CD4-positive, alpha-beta T cell treated with Interleukin-2 at 100 ng/mL for 4 hours (primary cell): ENCODE measurements around the gene LTBP4.
"Not testable (repeated sequence)": the region's sequence is repeated elsewhere in the genome, so short reads cannot be mapped to it uniquely, and the experiment has no call there.

Source experiments
- DNase-seq: peaks from one replicate; pipeline ENCODE4 v3.0.0-alpha.2; 2020; ENCODE audit warnings: low spot score

Gene LTBP4

DNA sequence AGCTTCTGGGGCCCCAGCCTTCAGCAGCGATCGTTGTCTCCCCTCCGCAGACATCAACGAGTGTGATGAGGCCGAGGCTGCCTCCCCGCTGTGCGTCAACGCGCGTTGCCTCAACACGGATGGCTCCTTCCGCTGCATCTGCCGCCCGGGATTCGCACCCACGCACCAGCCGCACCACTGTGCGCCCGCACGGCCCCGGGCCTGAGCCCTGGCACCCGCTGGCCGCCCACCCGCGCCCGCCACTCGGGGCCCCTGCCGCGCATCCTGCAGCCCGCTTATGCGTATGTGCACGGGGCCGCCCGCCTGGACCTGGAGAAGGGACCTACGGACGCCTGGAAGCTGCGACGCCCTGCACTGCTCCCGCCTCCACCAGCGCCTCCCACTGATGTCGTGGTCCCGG lies 28.2 kb downstream of the LTBP4 start:
- DNase-seq: no peak

- DNase-seq: no peak
Observed at GRCh38 chr19:40630571-40631160, 29.5 kb downstream of the LTBP4 start.

- no peak for DNase-seq
Observed at GRCh38 chr19:40632311-40633036, 31.3 kb downstream of the LTBP4 start.

DNA sequence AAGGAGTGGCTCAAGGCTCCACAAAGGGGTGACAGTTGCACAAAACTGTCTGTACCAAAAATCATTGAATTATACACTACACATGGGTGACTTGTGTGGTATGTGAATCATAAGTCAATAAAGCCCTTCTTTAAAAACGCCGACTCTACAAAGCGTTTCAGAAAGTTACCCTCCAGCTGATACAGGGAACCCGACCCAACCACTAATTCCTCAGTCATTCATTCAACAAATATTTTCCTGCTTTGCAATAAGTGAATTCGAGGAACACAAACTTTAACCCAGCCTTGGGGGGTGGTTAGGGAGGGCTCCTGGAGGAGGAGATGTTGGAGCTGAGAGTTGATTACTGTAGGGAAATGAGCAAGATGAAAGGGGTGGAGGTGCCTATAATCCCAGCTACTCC lies 32.0 kb downstream of the LTBP4 start:
- no peak for DNase-seq

DNA sequence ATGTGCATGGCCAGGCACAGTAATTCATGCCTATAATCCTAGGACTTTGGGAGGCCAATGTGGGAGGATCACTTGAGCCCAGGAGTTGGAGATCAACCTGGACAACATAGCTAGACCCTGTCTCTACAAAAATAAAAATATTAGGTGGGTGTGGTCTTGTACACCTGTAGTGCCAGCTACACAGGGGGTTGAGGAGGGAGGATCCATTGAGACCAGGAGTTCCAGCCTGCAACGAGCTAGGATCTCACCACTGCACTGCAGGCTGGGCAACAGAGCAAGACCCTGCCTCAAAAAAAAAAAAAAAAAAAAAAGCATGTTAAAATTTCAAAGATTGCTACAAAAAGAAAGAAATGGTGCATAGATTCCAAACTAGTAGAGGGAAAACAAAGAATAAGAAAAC lies 37.2 kb downstream of the LTBP4 start:
- DNase-seq: no peak

GRCh38 chr19:40639638-40639982 lies 38.4 kb downstream of the LTBP4 start:
- no peak for DNase-seq

- DNase-seq: no peak
Observed at GRCh38 chr19:40640744-40641143, 39.6 kb downstream of the LTBP4 start.

GRCh38 chr19:40641281-40641680 lies 40.1 kb downstream of the LTBP4 start:
- no peak for DNase-seq

- DNase-seq: no peak
Observed at GRCh38 chr19:40642051-40642706, 41.0 kb downstream of the LTBP4 start.

DNA sequence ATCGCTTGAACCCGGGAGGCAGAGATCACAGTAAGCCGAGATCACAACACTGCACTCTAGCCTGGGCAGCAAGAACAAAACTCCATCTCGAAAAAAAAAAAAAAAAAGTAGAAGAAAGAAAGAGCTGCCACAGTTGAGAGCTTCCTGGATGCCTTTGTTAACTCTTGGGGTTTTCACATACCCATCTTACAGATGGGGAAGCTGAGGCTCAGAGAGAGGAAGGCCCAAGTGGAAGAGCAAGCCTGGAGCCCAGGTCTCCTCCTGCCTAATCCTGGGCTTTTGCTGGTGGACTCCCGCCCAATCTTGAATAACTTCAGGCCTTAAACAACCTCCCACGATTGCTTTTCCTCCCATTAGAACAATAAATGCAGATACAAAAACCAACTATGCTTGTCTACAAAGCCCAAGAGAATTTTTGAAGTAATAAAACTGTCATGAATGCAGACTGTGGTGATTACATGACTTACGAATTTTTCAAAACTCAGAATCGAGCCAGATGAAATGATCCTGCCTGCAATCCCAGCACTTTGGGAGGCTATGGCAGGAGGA lies 41.7 kb downstream of the LTBP4 start:
- no peak for DNase-seq

- no peak for DNase-seq
Observed at GRCh38 chr19:40646743-40647254, 45.6 kb downstream of the LTBP4 start.

DNA sequence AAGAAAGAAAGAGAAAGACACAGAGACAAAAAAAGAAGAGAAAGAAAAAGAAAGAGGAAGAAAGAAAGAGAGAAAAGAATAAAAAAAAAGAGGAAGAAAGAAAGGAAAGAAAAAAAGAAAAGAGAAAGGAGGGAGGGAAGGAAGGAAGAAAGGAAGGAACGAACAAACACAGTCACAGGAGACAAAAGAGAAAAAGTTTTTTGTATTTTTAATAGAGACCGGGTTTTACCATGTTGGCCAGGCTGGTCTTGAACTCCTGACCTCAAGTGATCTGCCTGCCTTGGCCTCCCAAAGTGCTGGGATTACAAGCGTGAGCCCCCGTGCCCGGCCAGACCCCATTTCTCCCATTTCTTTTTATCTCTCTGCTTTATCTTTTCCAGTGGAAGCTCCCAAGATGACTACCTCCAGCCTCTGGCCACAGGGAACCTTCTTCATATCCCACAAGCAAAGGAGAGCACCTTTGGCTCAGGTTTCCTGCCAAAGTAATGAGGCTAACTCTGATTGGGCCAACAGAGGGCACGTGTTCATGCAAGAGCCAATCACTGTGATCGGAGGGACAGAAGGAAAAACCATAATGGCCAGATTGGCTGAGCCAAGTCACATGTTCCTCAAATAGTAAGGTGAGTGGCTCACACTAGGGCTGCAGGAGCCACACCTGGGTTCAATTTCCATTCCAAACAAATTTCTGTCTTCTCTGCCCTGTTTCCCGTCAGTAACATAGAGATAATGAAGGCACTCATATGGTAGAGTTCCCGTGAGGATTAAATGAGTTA lies 48.9 kb downstream of the LTBP4 start:
- DNase-seq: not testable (repeated sequence)

- DNase-seq: no peak
Observed at GRCh38 chr19:40650749-40651305, 49.7 kb downstream of the LTBP4 start.

GRCh38 chr19:40652303-40652702 lies 51.1 kb downstream of the LTBP4 start:
- DNase-seq: not testable (repeated sequence)

- DNase-seq: not testable (repeated sequence)
Observed at GRCh38 chr19:40655684-40656083, 54.5 kb downstream of the LTBP4 start.

- DNase-seq: no peak
Observed at GRCh38 chr19:40658031-40658430, 56.9 kb downstream of the LTBP4 start.

DNA sequence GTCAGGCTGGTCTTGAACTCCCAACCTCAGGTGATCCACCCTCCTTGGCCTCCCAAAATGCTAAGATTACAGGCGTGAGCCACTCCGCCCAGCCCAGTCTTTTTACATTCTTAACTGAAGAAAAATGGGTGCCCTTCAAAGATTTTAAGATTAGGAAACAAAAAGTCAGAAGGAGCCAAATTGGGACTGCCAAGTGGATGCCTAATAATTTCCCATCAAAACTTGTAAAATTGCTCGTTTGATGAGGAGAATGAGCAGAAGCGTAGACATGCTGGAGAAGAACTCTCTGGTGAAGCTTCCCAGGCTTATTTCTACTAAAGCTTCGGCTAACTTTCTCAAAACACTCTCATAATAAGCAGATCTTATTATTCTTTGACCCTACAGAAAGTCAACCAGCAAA lies 57.9 kb downstream of the LTBP4 start:
- no peak for DNase-seq

DNA sequence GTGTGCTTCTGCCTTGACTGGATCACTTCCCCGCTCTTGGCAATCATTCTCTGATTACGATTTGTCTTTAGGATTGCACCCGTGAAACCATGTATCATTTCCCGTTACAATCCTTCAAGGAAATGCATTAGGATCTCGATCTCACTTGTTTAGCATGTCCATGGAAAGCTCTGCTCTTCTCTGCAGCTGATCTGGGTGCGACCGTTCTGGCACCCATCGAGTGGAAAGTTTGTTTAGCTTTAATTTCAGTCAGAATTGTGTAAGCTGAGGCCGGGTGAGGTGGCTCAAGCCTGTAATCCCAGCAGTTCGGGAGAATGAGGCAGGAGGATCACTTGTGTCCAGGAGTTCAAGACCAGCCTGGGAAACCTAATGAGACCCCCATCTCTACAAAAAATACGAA lies 58.4 kb downstream of the LTBP4 start:
- DNase-seq: no peak

GRCh38 chr19:40661616-40662015 lies 60.4 kb downstream of the LTBP4 start:
- no peak for DNase-seq

GRCh38 chr19:40662925-40663694 lies 61.9 kb downstream of the LTBP4 start:
- peak; percentile 93 for DNase-seq
